DOHH2 (cell line): ENCODE results near the gene SH3PXD2A.

Experiments
- H3F3A ChIP-seq: fragments of 200-600 bp; sonication (generic), shearing (Covaris generic); 2 replicates; pipeline ENCODE4 v1.6.0; 2016; ENCODE audit warnings: antibody characterized with exemption, mild to moderate bottlenecking; ENCODE audit not compliant: control insufficient read depth, insufficient read depth
- H3K27ac ChIP-seq: fragments of 200-600 bp; sonication (generic); 2 replicates; pipeline ENCODE4 v1.5.1; 2014; ENCODE audit warnings: low read depth, mild to moderate bottlenecking, low read length, moderate library complexity
- H3K27me3 ChIP-seq: fragments of 200-600 bp; sonication (generic); 2 replicates; pipeline ENCODE4 v1.6.1; 2014; ENCODE audit warnings: mild to moderate bottlenecking, low read length, mixed read lengths; ENCODE audit not compliant: control insufficient read depth
- H3K36me3 ChIP-seq: fragments of 200-600 bp; sonication (generic); 2 replicates; pipeline ENCODE4 v1.6.1; 2014; ENCODE audit warnings: mild to moderate bottlenecking, low read length, moderate library complexity, mixed read lengths; ENCODE audit not compliant: control insufficient read depth
- H3K4me1 ChIP-seq: fragments of 200-600 bp; sonication (generic); 2 replicates; pipeline ENCODE4 v1.6.1; 2014; ENCODE audit warnings: mild to moderate bottlenecking, low read length, mixed read lengths; ENCODE audit not compliant: control insufficient read depth
- H3K4me2 ChIP-seq: fragments of 200-600 bp; sonication (generic); 2 replicates; pipeline ENCODE4 v1.6.0; 2014; ENCODE audit warnings: mild to moderate bottlenecking, low read length, moderate library complexity
- H3K4me3 ChIP-seq: fragments of 200-600 bp; sonication (generic); 2 replicates; pipeline ENCODE4 v1.5.1; 2014; ENCODE audit warnings: mild to moderate bottlenecking, low read length, mixed read lengths
- H3K79me2 ChIP-seq: fragments of 200-600 bp; sonication (generic); 2 replicates; pipeline ENCODE4 v1.6.1; 2014; ENCODE audit warnings: mild to moderate bottlenecking, low read length, mixed read lengths; ENCODE audit not compliant: control insufficient read depth
- H3K9me2 ChIP-seq: fragments of 200-600 bp; sonication (generic); replicated peaks from 2 replicates; pipeline ENCODE4 v1.6.1; 2014; ENCODE audit warnings: mild to moderate bottlenecking, low read length, mixed read lengths; ENCODE audit not compliant: control insufficient read depth
- H3K9me3 ChIP-seq: fragments of 200-600 bp; sonication (generic); 2 replicates; pipeline ENCODE4 v1.6.1; 2014; ENCODE audit warnings: antibody characterized with exemption, low read length, mixed read lengths; ENCODE audit not compliant: control insufficient read depth, insufficient read depth
- H4K20me1 ChIP-seq: fragments of 200-600 bp; sonication (generic); 2 replicates; pipeline ENCODE4 v1.6.0; 2014; ENCODE audit warnings: low read depth, mild to moderate bottlenecking, antibody characterized with exemption, low read length, moderate library complexity; ENCODE audit not compliant: control insufficient read depth, insufficient read depth
- EZH2phosphoT487 ChIP-seq: fragments of 200-600 bp; sonication (generic); IDR thresholded peaks from 2 replicates; pipeline ENCODE4 v1.6.1; 2017; ENCODE audit warnings: borderline replicate concordance, mild to moderate bottlenecking, antibody characterized with exemption, low read length, moderate library complexity, mixed read lengths
- TF ChIP-seq, protein P1 (sequence below): fragments of 200-600 bp; sonication (generic); IDR thresholded peaks from one replicate; pipeline ENCODE4 v1.5.1; 2014; ENCODE audit warnings: antibody characterized with exemption, mild to moderate bottlenecking, low read depth, low read length; ENCODE audit not compliant: poor library complexity, severe bottlenecking

The SH3PXD2A gene

DNA sequence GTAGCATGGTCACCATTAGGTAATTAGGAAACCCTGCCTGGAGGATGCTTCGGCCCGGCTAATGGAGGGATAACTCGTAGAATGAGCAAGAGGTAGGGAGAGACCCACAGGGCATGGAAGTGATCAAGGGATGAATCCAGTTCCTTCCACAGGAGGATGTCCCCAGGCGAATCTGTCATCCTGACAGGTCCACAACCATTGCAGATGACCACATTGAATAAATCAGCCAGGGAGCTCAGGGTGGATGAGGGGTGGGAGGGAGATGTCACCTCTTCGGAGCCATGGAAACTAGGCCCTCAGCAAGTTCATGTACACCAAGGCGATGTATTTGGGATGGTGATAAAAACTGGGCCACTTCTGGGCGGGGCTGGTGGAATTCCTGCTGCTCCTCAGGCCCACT is 28.5 kb downstream of the SH3PXD2A start:
- H3K27ac ChIP-seq: no peak overlapping the region
- H3K4me1 ChIP-seq: peaks cover 9% of the 10 kb centered on the region
- H3F3A ChIP-seq: no peaks in the 10 kb centered on the region
- no peaks in the 10 kb centered on the region for H3K9me2 ChIP-seq
- no peak overlapping the region for H3K4me3 ChIP-seq
- H3K36me3 ChIP-seq: no peaks in the 10 kb centered on the region
- no peak overlapping the region for H3K4me2 ChIP-seq
- peaks cover 29% of the 10 kb centered on the region for H3K27me3 ChIP-seq
- no peaks in the 10 kb centered on the region for H3K79me2 ChIP-seq
- no peak for TF ChIP-seq EZH2phosphoT487
- no peaks in the 10 kb centered on the region for H3K9me3 ChIP-seq
- no peaks in the 10 kb centered on the region for H4K20me1 ChIP-seq

DNA sequence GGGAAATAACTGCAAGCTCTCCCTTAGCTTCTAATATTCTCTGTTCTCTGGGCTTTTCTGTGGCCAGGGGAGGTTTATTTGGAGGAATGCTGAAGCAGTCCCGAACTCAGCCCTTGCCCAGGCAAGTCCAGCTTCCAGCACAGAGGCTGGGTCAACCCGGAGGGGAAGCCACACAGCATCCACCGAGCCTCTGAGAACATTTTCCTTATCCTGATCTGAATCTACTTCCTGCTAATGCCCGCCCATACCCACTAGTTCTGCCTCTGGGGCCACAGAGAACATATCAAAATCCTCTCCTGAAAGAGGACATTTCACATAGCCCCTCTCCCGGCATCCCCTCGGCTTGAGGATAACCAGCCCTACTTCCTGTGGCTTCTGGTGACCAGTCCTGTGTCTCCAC is 31.1 kb downstream of the SH3PXD2A start:
- no peak for TF ChIP-seq EZH2phosphoT487
- TF ChIP-seq, protein P1, sequence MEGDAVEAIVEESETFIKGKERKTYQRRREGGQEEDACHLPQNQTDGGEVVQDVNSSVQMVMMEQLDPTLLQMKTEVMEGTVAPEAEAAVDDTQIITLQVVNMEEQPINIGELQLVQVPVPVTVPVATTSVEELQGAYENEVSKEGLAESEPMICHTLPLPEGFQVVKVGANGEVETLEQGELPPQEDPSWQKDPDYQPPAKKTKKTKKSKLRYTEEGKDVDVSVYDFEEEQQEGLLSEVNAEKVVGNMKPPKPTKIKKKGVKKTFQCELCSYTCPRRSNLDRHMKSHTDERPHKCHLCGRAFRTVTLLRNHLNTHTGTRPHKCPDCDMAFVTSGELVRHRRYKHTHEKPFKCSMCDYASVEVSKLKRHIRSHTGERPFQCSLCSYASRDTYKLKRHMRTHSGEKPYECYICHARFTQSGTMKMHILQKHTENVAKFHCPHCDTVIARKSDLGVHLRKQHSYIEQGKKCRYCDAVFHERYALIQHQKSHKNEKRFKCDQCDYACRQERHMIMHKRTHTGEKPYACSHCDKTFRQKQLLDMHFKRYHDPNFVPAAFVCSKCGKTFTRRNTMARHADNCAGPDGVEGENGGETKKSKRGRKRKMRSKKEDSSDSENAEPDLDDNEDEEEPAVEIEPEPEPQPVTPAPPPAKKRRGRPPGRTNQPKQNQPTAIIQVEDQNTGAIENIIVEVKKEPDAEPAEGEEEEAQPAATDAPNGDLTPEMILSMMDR: no peak
- H3K27ac ChIP-seq: no peak overlapping the region
- H3K4me2 ChIP-seq: no peak overlapping the region
- no peaks in the 10 kb centered on the region for H3K36me3 ChIP-seq
- no peaks in the 10 kb centered on the region for H3K79me2 ChIP-seq
- H3K27me3 ChIP-seq: peaks cover 23% of the 10 kb centered on the region
- peaks cover 9% of the 10 kb centered on the region for H3K4me1 ChIP-seq
- H3F3A ChIP-seq: no peaks in the 10 kb centered on the region
- H3K4me3 ChIP-seq: no peak overlapping the region
- H3K9me2 ChIP-seq: no peaks in the 10 kb centered on the region
- H3K9me3 ChIP-seq: no peaks in the 10 kb centered on the region
- no peaks in the 10 kb centered on the region for H4K20me1 ChIP-seq

DNA sequence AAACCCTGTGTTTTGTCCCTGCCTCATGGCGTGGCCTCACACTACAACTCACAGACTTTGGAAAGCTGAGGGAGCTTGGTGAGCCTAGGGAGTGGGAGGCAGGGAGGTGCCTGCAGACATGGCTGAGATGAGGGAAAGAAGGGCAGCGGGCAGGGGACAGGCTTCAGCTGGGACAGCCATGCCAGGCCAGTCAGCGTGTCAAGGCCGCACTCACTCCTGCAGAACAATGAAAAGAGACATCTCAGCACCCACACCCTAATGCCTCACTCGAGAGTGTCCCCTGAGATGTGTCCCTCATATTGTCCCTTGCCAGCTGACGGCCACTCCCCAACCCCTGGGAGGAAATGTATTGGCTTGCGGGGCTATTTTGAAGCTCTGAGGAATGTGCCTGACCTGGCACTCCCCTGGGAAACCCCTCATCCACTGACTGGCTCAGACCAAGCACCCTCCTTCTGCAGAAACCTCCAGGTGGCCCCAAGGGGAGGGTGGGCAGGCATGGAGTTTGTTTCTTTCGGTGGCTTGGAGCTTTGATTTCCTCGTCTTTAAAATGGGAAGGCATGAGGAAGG is 31.6 kb downstream of the SH3PXD2A start:
- Histone ChIP-seq H3K9me3 (no peaks in the 10 kb centered on the region), H3K27ac (no peak overlapping the region)
- TF ChIP-seq EZH2phosphoT487: no peak
- TF ChIP-seq, protein P1: no peak

DNA sequence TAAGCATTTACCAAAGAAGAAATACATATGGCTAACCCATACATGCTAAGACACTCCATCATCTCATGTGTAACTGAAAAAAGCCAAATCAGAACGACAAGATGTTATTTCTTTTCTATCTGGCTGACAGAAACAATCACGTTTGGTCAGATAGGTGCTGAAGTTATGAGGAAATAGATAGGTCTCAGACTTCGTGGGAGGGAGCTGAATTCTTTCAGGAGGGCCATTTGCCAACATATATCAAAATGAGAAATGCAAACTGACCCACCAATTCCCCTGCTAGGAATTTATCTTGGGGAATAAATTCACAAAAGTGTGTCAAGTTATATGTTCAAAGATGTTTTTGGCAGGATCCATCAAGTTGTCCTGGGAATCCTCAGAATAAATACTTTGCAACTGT is 32.6 kb downstream of the SH3PXD2A start:
- H3K27ac ChIP-seq: no peak overlapping the region
- H3K27me3 ChIP-seq: peaks cover 31% of the 10 kb centered on the region
- no peaks in the 10 kb centered on the region for H4K20me1 ChIP-seq
- no peaks in the 10 kb centered on the region for H3K36me3 ChIP-seq
- H3K9me2 ChIP-seq: no peaks in the 10 kb centered on the region
- TF ChIP-seq, protein P1: no peak
- TF ChIP-seq EZH2phosphoT487: no peak
- no peaks in the 10 kb centered on the region for H3K9me3 ChIP-seq
- H3K79me2 ChIP-seq: no peaks in the 10 kb centered on the region
- no peaks in the 10 kb centered on the region for H3K4me1 ChIP-seq
- H3K4me3 ChIP-seq: no peak overlapping the region
- H3K4me2 ChIP-seq: no peak overlapping the region
- H3F3A ChIP-seq: no peaks in the 10 kb centered on the region

More for the DNA sequence above, 31.6 kb downstream of the SH3PXD2A start:
- Histone ChIP-seq H3K79me2 (no peaks in the 10 kb centered on the region), H4K20me1 (no peaks in the 10 kb centered on the region), H3K9me2 (no peaks in the 10 kb centered on the region), H3K36me3 (no peaks in the 10 kb centered on the region), H3F3A (no peaks in the 10 kb centered on the region), H3K4me1 (peaks cover 4% of the 10 kb centered on the region), H3K4me3 (no peak overlapping the region), H3K4me2 (no peak overlapping the region), H3K27me3 (peaks cover 24% of the 10 kb centered on the region)
